H1 (cell line): ENCODE data around the gene NAP1L1. TPM values are rescaled to one million over a fixed set of nuclear protein-coding genes. Genes with fewer than 3 reads are reported as not detected.

Source experiments
- CTCF ChIA-PET: fragments of 300-600 bp; sonication (Branson Sonifier 250); formaldehyde crosslinking; loops from one replicate; lab custom pipeline; 2021; ENCODE audit not compliant: partially characterized antibody; lab: Charles Lee
- POLR2A ChIA-PET: fragments of 300-600 bp; sonication (Branson Sonifier 250); formaldehyde crosslinking; loops from one replicate; lab custom pipeline; 2021; ENCODE audit warnings: inconsistent platforms; ENCODE audit not compliant: partially characterized antibody; lab: Charles Lee
- DNase-seq, 2 experiments: peaks; one replicate each; pipeline versions ENCODE4 v3.0.0 to v3.0.0-alpha.2; 2010 to 2022; ENCODE audit warnings: low spot score in 2 of 2, low read depth in 1 of 2, mixed read lengths in 1 of 2
- FAIRE-seq: peaks from 2 replicates; lab custom pipeline; 2011; peaks lifted over from hg19 to GRCh38; lab: Jason Lieb, UNC
- H2AFZ ChIP-seq: 2 replicates; pipeline ENCODE4 v1.8.1; 2012; ENCODE audit warnings: low read length, inconsistent platforms
- H2AK5ac ChIP-seq: 2 replicates; pipeline ENCODE4 v1.6.1; 2013; ENCODE audit warnings: low read depth, low read length
- H2BK120ac ChIP-seq: replicated peaks from 2 replicates; pipeline ENCODE3; 2013; ENCODE audit warnings: low read depth, low read length, inconsistent platforms
- H2BK12ac ChIP-seq: 2 replicates; pipeline ENCODE4 v1.6.1; 2013; ENCODE audit warnings: low read depth, low read length
- H2BK15ac ChIP-seq: 2 replicates; pipeline ENCODE4 v1.6.1; 2013; ENCODE audit warnings: low read length
- H2BK20ac ChIP-seq: 2 replicates; pipeline ENCODE4 v1.6.1; 2013; ENCODE audit warnings: low read length
- H2BK5ac ChIP-seq: 2 replicates; pipeline ENCODE4 v1.6.1; 2013; ENCODE audit warnings: low read depth, low read length
- H3K14ac ChIP-seq: 2 replicates; pipeline ENCODE4 v1.6.1; 2013; ENCODE audit warnings: inconsistent platforms; ENCODE audit not compliant: insufficient read length
- H3K18ac ChIP-seq: 2 replicates; pipeline ENCODE4 v1.6.1; 2013; ENCODE audit warnings: low read length; ENCODE audit errors: extremely low read depth
- H3K23ac ChIP-seq: 2 replicates; pipeline ENCODE4 v1.6.1; 2013; ENCODE audit warnings: inconsistent platforms; ENCODE audit not compliant: insufficient read length
- H3K23me2 ChIP-seq: 2 replicates; pipeline ENCODE4 v1.6.1; 2013; ENCODE audit warnings: low read depth, low read length
- H3K27ac ChIP-seq: 2 replicates; pipeline ENCODE4 v1.6.1; 2011; ENCODE audit warnings: low read depth, low read length, inconsistent platforms
- H3K27me3 ChIP-seq, 4 experiments: replicated peaks in 1 of 4; 1 replicate in 1 of 4; 2 replicates in 3 of 4; pipeline versions ENCODE4 v1.6.1 to v1.8.1; 2011 to 2013; ENCODE audit warnings: low read length in 3 of 4, mild to moderate bottlenecking in 3 of 4, inconsistent platforms in 2 of 4, mixed read lengths in 2 of 4, moderate library complexity in 1 of 4; ENCODE audit not compliant: control insufficient read depth in 3 of 4, insufficient read depth in 3 of 4; ENCODE audit errors: extremely low read depth in 1 of 4
- H3K36me3 ChIP-seq, 4 experiments: 2 replicates each; pipeline versions ENCODE4 v1.6.1 to v1.8.1; 2011 to 2013; ENCODE audit warnings: mild to moderate bottlenecking in 4 of 4, low read length in 3 of 4, moderate library complexity in 2 of 4, control low read depth in 1 of 4, inconsistent platforms in 1 of 4; ENCODE audit not compliant: insufficient read depth in 4 of 4, control insufficient read depth in 2 of 4
- H3K4ac ChIP-seq: replicated peaks from 2 replicates; pipeline ENCODE3; 2013; ENCODE audit warnings: low read length, low read depth, mixed read lengths, inconsistent platforms; ENCODE audit not compliant: insufficient read length
- H3K4me1 ChIP-seq, 4 experiments: replicated peaks in 1 of 4; 1 replicate in 1 of 4; 2 replicates in 3 of 4; pipeline versions ENCODE4 v1.6.1 to v1.8.1; 2011 to 2013; ENCODE audit warnings: low read length in 3 of 4, inconsistent platforms in 2 of 4, mixed read lengths in 1 of 4; ENCODE audit not compliant: insufficient read depth in 4 of 4, control insufficient read depth in 3 of 4
- H3K4me2 ChIP-seq, 2 experiments: 2 replicates each; pipeline versions ENCODE4 v1.6.1 to v1.8.1; 2011 to 2013; ENCODE audit warnings: low read depth in 2 of 2, low read length in 2 of 2, control low read depth in 1 of 2, inconsistent platforms in 1 of 2, mild to moderate bottlenecking in 1 of 2; ENCODE audit not compliant: insufficient read depth in 1 of 2
- H3K4me3 ChIP-seq, 4 experiments: fragments of 200-600, 300-600 bp in 1 of 4; sonication (generic), shearing (Covaris generic), sonication (Bioruptor Twin) in 1 of 4; 2 replicates each; pipeline versions ENCODE4 v1.5.1 to v1.8.1; 2011 to 2016; ENCODE audit warnings: low read length in 4 of 4, low read depth in 3 of 4, control low read depth in 2 of 4, inconsistent platforms in 2 of 4, mild to moderate bottlenecking in 2 of 4, mixed read lengths in 1 of 4, moderate library complexity in 1 of 4; ENCODE audit not compliant: insufficient read depth in 2 of 4; ENCODE audit errors: extremely low read depth in 1 of 4
- H3K56ac ChIP-seq: replicated peaks from 2 replicates; pipeline ENCODE3; 2013; ENCODE audit warnings: low read depth, mild to moderate bottlenecking, mixed read lengths, low read length, inconsistent platforms; ENCODE audit not compliant: insufficient read length
- H3K79me1 ChIP-seq: 2 replicates; pipeline ENCODE4 v1.6.1; 2013; ENCODE audit warnings: low read depth, low read length, control low read depth
- H3K79me2 ChIP-seq, 2 experiments: 2 replicates each; pipeline versions ENCODE4 v1.6.1 to v1.8.1; 2012 to 2013; ENCODE audit warnings: low read length in 2 of 2, mild to moderate bottlenecking in 2 of 2, inconsistent platforms in 1 of 2; ENCODE audit not compliant: insufficient read depth in 2 of 2, control insufficient read depth in 1 of 2
- H3K9ac ChIP-seq, 4 experiments: replicated peaks in 1 of 4; 1 replicate in 1 of 4; 2 replicates in 3 of 4; pipeline versions ENCODE4 v1.6.1 to v1.8.1; 2011 to 2013; ENCODE audit warnings: low read depth in 3 of 4, low read length in 3 of 4, control low read depth in 2 of 4, mild to moderate bottlenecking in 2 of 4, moderate library complexity in 2 of 4, inconsistent platforms in 1 of 4; ENCODE audit errors: extremely low read depth in 1 of 4
- H3K9me3 ChIP-seq, 2 experiments: 2 replicates each; pipeline versions ENCODE4 v1.6.1 to v1.8.1; 2012 to 2013; ENCODE audit warnings: mild to moderate bottlenecking in 2 of 2, moderate library complexity in 2 of 2, control low read depth in 1 of 2, inconsistent platforms in 1 of 2, low read depth in 1 of 2, low read length in 1 of 2, mixed read lengths in 1 of 2; ENCODE audit not compliant: insufficient read depth in 2 of 2
- H4K20me1 ChIP-seq, 2 experiments: replicated peaks in 1 of 2; 2 replicates each; pipeline versions ENCODE3 to v1.8.1; 2011 to 2013; ENCODE audit warnings: inconsistent platforms in 2 of 2, low read length in 2 of 2, mild to moderate bottlenecking in 1 of 2; ENCODE audit not compliant: insufficient read depth in 2 of 2, control insufficient read depth in 1 of 2
- H4K5ac ChIP-seq: 2 replicates; pipeline ENCODE4 v1.6.1; 2013; ENCODE audit warnings: low read length, low read depth, mixed read lengths, inconsistent platforms; ENCODE audit not compliant: insufficient read length
- H4K8ac ChIP-seq: 2 replicates; pipeline ENCODE4 v1.8.0; 2013; ENCODE audit warnings: mild to moderate bottlenecking, moderate library complexity, low read length, inconsistent platforms; ENCODE audit not compliant: insufficient read depth; ENCODE audit errors: extremely low read depth
- H4K91ac ChIP-seq: replicated peaks from 2 replicates; pipeline ENCODE3; 2013; ENCODE audit warnings: low read length, mixed read lengths, inconsistent platforms; ENCODE audit not compliant: insufficient read length
- CTCF ChIP-seq, 3 experiments: IDR thresholded peaks; 1 replicate in 2 of 3; 2 replicates in 1 of 3; pipeline versions ENCODE4 v1.5.1 to v1.6.1; 2011; ENCODE audit warnings: low read length in 3 of 3, mild to moderate bottlenecking in 3 of 3, inconsistent platforms in 2 of 3, low read depth in 1 of 3, moderate library complexity in 1 of 3; ENCODE audit not compliant: insufficient read depth in 1 of 3; ENCODE audit errors: control extremely low read depth in 1 of 3
- EGR1 ChIP-seq: IDR thresholded peaks from 2 replicates; pipeline ENCODE4 v1.6.1; 2011; ENCODE audit warnings: low read depth, low read length, borderline replicate concordance
- RAD21 ChIP-seq, 2 experiments: IDR thresholded peaks in 1 of 2; conservative IDR thresholded peaks in 1 of 2; 2 replicates each; pipeline ENCODE4 v1.6.1; 2011; ENCODE audit warnings: low read depth in 2 of 2, low read length in 2 of 2, improper control_type of control experiment in 1 of 2, inconsistent platforms in 1 of 2, mild to moderate bottlenecking in 1 of 2, moderate library complexity in 1 of 2
- WGBS, 2 experiments: shearing (Covaris generic) in 1 of 2; methylation state at CpG; one replicate each; pipeline versions ENCODE4 v1.1.6 to v1.1.7; 2013 to 2015; ENCODE audit warnings: low lambda C conversion rate in 2 of 2, mixed read lengths in 2 of 2, inconsistent platforms in 1 of 2, low coverage in 1 of 2, missing lambda C conversion rate in 1 of 2; ENCODE audit not compliant: insufficient replicate concordance in 2 of 2, insufficient coverage in 1 of 2, insufficient read length in 1 of 2; ENCODE audit errors: extremely low coverage in 1 of 2, missing lambda C conversion rate in 1 of 2; 5-methylcytosine and 5-hydroxymethylcytosine counted together
- polyA plus RNA-seq, 7 experiments: library from polyadenylated mRNA; depleted of rRNA in 3 of 7; stranded (reverse) in 5 of 7; unstranded in 2 of 7; fragments of >200 nt in 5 of 7; fragments of 200-250 nt in 2 of 7; gene quantifications; 1 replicate in 5 of 7; 2 replicates in 1 of 7; 4 replicates in 1 of 7; pipeline versions ENCODE4 v1.2.1 to v1.2.3, GENCODE V29; 2011 to 2013; ENCODE audit warnings: missing spikeins in 2 of 7, mixed read lengths in 2 of 7
- total RNA-seq: library from RNA; stranded (reverse); fragmentation: NEBNext Ultra II Directional; extraction: Animal tissue kit (Norgen Biotek cat#: 25700); gene quantifications from 2 replicates; pipeline ENCODE4 v1.2.1, GENCODE V29; 2021

The NAP1L1 gene
- total and polyA plus RNA-seq, 2 of the 8 experiments (the other 6 are each of a cell fraction or from before 2014, with no cell fraction given): 202 to 1,159 TPM

- Histone ChIP-seq H2AK5ac (no peak overlapping the region), H3K36me3 (no peaks in the 10 kb centered on the region), H3K27ac (no peak overlapping the region), H3K79me1 (no peaks in the 10 kb centered on the region), H4K8ac (no peak overlapping the region), H3K27me3 (no peaks in the 10 kb centered on the region), H2BK12ac (no peak overlapping the region), H3K4me3 (no peak overlapping the region), H3K23ac (no peak overlapping the region), H2BK5ac (no peak overlapping the region), H3K79me2 (no peaks in the 10 kb centered on the region), H3K9me3 (no peaks in the 10 kb centered on the region), H2AFZ (no peak overlapping the region), H3K14ac (no peak overlapping the region), H3K9ac (peak overlapping the region in 1 of 4 experiments; percentile 18; a peak in 1 of 7 replicates), H4K91ac (no peak overlapping the region), H3K4ac (no peak overlapping the region), H2BK20ac (no peak overlapping the region), H3K23me2 (no peaks in the 10 kb centered on the region), H3K18ac (no peak overlapping the region), H4K20me1 (no peaks in the 10 kb centered on the region), H3K4me1 (no peaks in the 10 kb centered on the region), H3K56ac (no peak overlapping the region), H3K4me2 (no peak overlapping the region), H2BK15ac (no peak overlapping the region), H2BK120ac (no peak overlapping the region), H4K5ac (no peak overlapping the region)
- POLR2A ChIA-PET: no interaction called here
- CTCF ChIA-PET: interaction anchor here (0.7 to 2.2 kb wide), 4 partner anchors 12 to 345 kb away, joined by 3 to 7 read pairs (median 4); no protein-coding TSS in a partner anchor
- DNase-seq: no peak
- WGBS, 2 experiments: 84% methylated on average over 3 of the region's 3 CpGs; no CpG with 5 or more reads in 1 of the 2 experiments
- TF ChIP-seq EGR1: no peak
- peak in 1 of 2 experiments; percentile 33; a peak in 1 of 4 replicates for TF ChIP-seq RAD21 (IDR thresholded peaks at IDR 0.05 in 1 of 2, conservative IDR thresholded peaks at IDR 0.05 in 1 of 2; ENCODE audit: low read depth in 2 of 2, low read length in 2 of 2)
- peak in 1 of 3 experiments; percentile 14; a peak in 1 of 4 replicates for TF ChIP-seq CTCF (IDR thresholded peaks at IDR 0.05; ENCODE audit: control extremely low read depth in 1 of 3, insufficient read depth in 1 of 3, low read depth in 1 of 3, low read length in 3 of 3)
- peak; percentile 58 for FAIRE-seq
These were observed 32.7 kb upstream of the NAP1L1 start for GRCh38 chr12:76117067-76117691.
